ENCODE results near the gene PHLPP1. TPM values are rescaled to one million over a fixed set of nuclear protein-coding genes. Genes with fewer than 3 reads are reported as not detected.

PHLPP1 gene
- total RNA-seq, 4 donors from 2014 or later: 28.1 to 56.6 (median 37.1) TPM

DNA sequence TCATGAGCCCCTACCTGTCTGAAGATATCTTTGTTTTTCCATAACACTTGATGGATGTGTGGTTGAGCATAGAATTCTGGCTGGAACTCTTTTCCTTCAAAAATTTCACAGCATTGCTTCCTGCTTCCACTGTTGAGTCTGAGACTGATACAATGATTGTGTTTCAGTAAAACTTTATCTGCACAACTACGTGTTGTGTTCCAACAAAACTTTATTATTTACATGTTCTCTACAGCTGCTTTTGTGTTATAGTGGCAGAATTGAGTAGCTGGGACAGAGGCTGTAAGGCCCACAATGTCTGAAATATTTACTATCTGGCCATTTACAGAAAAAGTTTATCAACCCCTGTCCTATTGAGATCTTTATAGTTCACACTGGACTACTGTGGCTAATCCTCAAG, 275.3 kb downstream of the PHLPP1 start:
- no peaks in the 10 kb centered on the region for H3K9me3 ChIP-seq
- no peaks in the 10 kb centered on the region for H3K36me3 ChIP-seq
- H3K27me3 ChIP-seq: no peaks in the 10 kb centered on the region
- H3K4me3 ChIP-seq: no peak overlapping the region
- 82% methylated on average over 1 of the region's 1 CpG for WGBS
- no peak for TF ChIP-seq POLR2AphosphoS5 (IDR thresholded peaks at IDR 0.05)
- TF ChIP-seq EP300 (IDR thresholded peaks at IDR 0.05): no peak
- TF ChIP-seq POLR2A (IDR thresholded peaks at IDR 0.05): no peak
- TF ChIP-seq, protein P1, sequence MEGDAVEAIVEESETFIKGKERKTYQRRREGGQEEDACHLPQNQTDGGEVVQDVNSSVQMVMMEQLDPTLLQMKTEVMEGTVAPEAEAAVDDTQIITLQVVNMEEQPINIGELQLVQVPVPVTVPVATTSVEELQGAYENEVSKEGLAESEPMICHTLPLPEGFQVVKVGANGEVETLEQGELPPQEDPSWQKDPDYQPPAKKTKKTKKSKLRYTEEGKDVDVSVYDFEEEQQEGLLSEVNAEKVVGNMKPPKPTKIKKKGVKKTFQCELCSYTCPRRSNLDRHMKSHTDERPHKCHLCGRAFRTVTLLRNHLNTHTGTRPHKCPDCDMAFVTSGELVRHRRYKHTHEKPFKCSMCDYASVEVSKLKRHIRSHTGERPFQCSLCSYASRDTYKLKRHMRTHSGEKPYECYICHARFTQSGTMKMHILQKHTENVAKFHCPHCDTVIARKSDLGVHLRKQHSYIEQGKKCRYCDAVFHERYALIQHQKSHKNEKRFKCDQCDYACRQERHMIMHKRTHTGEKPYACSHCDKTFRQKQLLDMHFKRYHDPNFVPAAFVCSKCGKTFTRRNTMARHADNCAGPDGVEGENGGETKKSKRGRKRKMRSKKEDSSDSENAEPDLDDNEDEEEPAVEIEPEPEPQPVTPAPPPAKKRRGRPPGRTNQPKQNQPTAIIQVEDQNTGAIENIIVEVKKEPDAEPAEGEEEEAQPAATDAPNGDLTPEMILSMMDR (IDR thresholded peaks at IDR 0.05): no peak
- no peaks in the 10 kb centered on the region for H3K4me1 ChIP-seq
- DNase-seq (ENCODE audit: low spot score in 2 of 2): no peak
- H3K27ac ChIP-seq: no peak overlapping the region

DNA sequence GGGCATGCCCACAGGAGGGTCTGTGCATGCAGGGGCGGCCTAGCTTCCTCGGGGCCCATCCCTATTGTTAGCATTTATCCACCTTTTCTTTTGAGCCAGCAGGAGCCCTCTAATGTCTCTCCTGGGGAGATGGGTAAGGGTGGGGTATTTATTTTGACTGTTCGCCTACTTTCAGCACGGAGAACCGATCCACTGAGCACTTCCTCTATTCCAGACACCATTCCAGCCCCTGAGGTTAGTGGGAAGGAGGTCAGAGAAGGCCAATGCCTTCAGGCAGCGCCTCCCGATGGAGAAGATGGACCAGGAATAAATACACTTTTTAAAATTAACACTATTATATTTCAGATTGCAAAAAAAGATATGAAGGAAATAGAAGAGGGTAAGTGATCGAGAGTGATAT, 276.0 kb downstream of the PHLPP1 start:
- H3K4me3 ChIP-seq: no peak overlapping the region
- WGBS: 89% methylated on average over 8 of the region's 8 CpGs
- no peaks in the 10 kb centered on the region for H3K4me1 ChIP-seq
- no peaks in the 10 kb centered on the region for H3K9me3 ChIP-seq
- TF ChIP-seq EP300 (IDR thresholded peaks at IDR 0.05) (no peak), POLR2A (IDR thresholded peaks at IDR 0.05) (no peak), POLR2AphosphoS5 (IDR thresholded peaks at IDR 0.05) (no peak)
- TF ChIP-seq, protein P1 (IDR thresholded peaks at IDR 0.05): no peak
- DNase-seq (ENCODE audit: low spot score in 2 of 2): no peak
- H3K27ac ChIP-seq: no peak overlapping the region
- H3K36me3 ChIP-seq: no peaks in the 10 kb centered on the region
- H3K27me3 ChIP-seq: no peaks in the 10 kb centered on the region

DNA sequence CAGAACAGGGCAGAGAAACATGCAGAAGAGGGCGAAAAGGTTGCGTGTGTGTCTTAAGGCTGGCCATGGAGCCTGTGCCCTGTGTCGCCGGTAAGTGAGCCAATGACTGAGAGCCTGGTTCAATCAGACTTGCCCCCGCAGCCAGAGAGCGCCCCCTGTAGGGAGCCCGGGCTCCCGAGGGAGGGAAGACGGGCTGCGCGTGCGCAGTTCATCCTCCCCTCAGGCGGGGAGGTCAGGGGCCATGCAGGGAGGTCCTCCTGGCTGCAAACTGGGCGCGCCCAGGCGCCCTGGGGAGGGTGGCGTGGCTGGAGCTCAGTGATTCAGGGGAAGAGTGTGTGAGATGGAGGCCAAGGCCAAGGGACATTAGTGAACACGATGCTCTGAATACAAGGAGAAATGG, 276.6 kb downstream of the PHLPP1 start:
- H3K27me3 ChIP-seq: no peaks in the 10 kb centered on the region
- H3K9me3 ChIP-seq: no peaks in the 10 kb centered on the region
- no peak overlapping the region for H3K27ac ChIP-seq
- TF ChIP-seq POLR2A (IDR thresholded peaks at IDR 0.05): no peak
- no peak for TF ChIP-seq POLR2AphosphoS5 (IDR thresholded peaks at IDR 0.05)
- TF ChIP-seq, protein P1 (IDR thresholded peaks at IDR 0.05): no peak
- no peak for TF ChIP-seq EP300 (IDR thresholded peaks at IDR 0.05)
- no peaks in the 10 kb centered on the region for H3K36me3 ChIP-seq
- no peak for DNase-seq (ENCODE audit: low spot score in 2 of 2)
- H3K4me3 ChIP-seq: no peak overlapping the region
- WGBS: 95% methylated on average over 18 of the region's 18 CpGs
- no peaks in the 10 kb centered on the region for H3K4me1 ChIP-seq

DNA sequence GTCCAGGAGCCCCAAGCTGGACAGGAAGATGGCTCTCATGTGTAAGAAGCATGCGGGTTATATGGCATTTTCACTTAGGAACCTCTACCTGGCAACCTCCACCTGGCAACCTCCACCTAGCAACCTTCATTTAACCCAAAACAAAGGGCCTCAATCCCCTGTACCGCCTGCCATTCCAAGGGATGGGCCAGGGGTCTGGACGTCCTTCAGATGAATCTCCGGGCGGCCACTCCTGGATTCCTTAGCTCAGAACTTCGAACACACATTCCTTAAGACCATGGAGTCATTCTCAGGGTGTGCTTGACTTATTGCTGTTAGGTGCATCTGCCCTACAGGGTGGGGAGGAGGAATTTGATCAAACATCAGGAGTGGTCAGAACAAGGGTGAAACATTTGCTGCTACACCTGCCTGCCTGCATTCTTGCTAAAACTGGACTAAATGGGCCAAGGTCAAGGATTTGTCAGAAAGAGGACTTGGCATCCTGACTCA, 277.6 kb downstream of the PHLPP1 start:
- no peaks in the 10 kb centered on the region for H3K4me1 ChIP-seq
- no peak overlapping the region for H3K4me3 ChIP-seq
- H3K27ac ChIP-seq: no peak overlapping the region
- 98% methylated on average over 5 of the region's 6 CpGs for WGBS
- no peak for DNase-seq (ENCODE audit: low spot score in 2 of 2)
- no peaks in the 10 kb centered on the region for H3K9me3 ChIP-seq
- H3K27me3 ChIP-seq: no peaks in the 10 kb centered on the region
- no peaks in the 10 kb centered on the region for H3K36me3 ChIP-seq
- TF ChIP-seq POLR2A (IDR thresholded peaks at IDR 0.05): no peak
- no peak for TF ChIP-seq EP300 (IDR thresholded peaks at IDR 0.05)
- TF ChIP-seq, protein P1 (IDR thresholded peaks at IDR 0.05): no peak
- no peak for TF ChIP-seq POLR2AphosphoS5 (IDR thresholded peaks at IDR 0.05)

DNA sequence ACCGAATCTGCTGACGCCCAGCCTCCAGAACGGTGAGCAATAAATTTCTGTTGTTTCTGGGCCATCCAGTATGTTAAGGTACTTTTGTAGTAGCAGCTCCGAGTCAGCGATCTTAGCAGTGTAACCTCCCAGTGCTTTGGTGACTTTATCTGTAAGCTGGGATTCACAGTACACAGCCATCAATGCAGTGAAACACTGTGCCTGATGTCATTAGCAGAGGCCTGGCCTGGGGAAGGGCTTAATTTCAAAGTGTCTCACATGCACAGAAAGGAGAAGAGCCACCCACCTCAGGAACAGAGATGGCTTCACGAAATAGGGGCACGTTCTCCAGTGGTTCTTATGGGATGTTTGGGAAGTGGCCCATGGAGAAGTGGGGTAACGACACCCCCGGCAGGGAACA, 281.2 kb downstream of the PHLPP1 start:
- DNase-seq (ENCODE audit: low spot score in 2 of 2): no peak
- TF ChIP-seq EP300 (IDR thresholded peaks at IDR 0.05): no peak
- TF ChIP-seq POLR2A (IDR thresholded peaks at IDR 0.05): no peak
- TF ChIP-seq, protein P1 (IDR thresholded peaks at IDR 0.05): no peak
- no peak for TF ChIP-seq POLR2AphosphoS5 (IDR thresholded peaks at IDR 0.05)
- WGBS: 81% methylated on average over 9 of the region's 9 CpGs

More for the DNA sequence above, 281.2 kb downstream of the PHLPP1 start:
- no peak overlapping the region for H3K4me3 ChIP-seq
- H3K36me3 ChIP-seq: no peaks in the 10 kb centered on the region
- H3K27me3 ChIP-seq: no peaks in the 10 kb centered on the region
- peaks cover 8% of the 10 kb centered on the region for H3K4me1 ChIP-seq
- H3K27ac ChIP-seq: no peak overlapping the region
- H3K9me3 ChIP-seq: no peaks in the 10 kb centered on the region

All from suprapubic skin (tissue), 4 donors.